Measurements from ENCODE around the gene RFX5.

DNA sequence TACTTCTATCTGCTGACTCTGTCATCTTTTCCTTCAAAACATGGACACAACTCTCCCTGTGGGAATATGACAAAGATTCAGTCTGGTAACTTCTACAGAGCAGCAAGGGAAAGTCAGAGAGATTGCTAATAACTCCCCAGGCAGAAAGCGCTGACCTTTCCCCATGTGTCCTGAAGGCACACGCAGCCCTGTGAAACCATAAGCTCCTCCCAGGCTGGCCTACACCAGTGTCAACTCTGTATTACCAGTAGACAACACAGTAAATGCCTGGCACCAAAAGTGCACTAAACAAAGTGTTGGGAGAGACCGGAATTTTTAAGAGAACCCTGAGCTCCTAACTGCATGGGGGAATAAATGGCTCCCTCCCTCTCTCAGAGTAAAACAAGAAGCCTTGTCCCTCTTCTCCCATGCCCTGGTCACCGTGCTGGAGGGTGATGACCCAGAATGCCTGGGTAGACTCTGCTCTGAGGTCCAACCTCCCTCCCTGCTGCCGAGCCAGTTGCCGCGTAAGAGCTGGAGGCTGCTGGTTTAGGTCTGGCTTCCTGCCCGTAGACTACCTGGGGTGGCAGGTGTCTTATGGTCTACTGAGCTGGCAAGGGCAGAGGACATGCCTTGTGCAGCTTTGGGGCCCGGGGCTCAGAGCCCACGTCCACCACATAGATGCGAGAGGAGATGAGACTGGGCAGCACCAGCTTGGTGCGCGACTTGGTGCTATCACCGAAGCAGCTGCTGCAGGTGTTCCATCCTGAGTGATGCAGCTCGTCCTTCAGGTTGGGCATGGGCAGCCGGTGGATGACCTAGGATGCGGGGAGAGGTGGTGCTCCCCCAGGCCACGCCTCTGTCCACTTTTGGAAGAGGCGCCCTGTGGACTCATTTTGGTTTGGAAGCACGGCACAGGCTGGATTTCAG, 21.6 kb upstream of the RFX5 start:
- TF ChIP-seq EZH2phosphoT487 (IDR thresholded peaks at IDR 0.05; ENCODE audit: low read depth): no peak
- TF ChIP-seq, protein P1, sequence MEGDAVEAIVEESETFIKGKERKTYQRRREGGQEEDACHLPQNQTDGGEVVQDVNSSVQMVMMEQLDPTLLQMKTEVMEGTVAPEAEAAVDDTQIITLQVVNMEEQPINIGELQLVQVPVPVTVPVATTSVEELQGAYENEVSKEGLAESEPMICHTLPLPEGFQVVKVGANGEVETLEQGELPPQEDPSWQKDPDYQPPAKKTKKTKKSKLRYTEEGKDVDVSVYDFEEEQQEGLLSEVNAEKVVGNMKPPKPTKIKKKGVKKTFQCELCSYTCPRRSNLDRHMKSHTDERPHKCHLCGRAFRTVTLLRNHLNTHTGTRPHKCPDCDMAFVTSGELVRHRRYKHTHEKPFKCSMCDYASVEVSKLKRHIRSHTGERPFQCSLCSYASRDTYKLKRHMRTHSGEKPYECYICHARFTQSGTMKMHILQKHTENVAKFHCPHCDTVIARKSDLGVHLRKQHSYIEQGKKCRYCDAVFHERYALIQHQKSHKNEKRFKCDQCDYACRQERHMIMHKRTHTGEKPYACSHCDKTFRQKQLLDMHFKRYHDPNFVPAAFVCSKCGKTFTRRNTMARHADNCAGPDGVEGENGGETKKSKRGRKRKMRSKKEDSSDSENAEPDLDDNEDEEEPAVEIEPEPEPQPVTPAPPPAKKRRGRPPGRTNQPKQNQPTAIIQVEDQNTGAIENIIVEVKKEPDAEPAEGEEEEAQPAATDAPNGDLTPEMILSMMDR (IDR thresholded peaks at IDR 0.05; ENCODE audit: low read depth, low read length): no peak
